Breast epithelium (tissue), 4 donors: ENCODE data around the gene MGAT5. TPM values are rescaled to one million over a fixed set of nuclear protein-coding genes. Genes with fewer than 3 reads are reported as not detected.

ENCODE experiments used
- DNase-seq, 2 donors: peaks; one replicate each; pipeline ENCODE4 v3.0.0-alpha.2; 2019; ENCODE audit warnings: low spot score in 2 of 2
- H3K27ac ChIP-seq, 2 donors: fragments of 200-600 bp; sonication (generic) in 1 of 2; one replicate each; pipeline ENCODE4 v1.5.1; 2016 to 2019; ENCODE audit warnings: mild to moderate bottlenecking in 1 of 2
- H3K27me3 ChIP-seq, 2 donors: fragments of 200-600 bp; sonication (generic) in 1 of 2; one replicate each; pipeline versions ENCODE4 v1.5.1 to v1.6.0; 2017 to 2019; ENCODE audit warnings: control low read depth in 1 of 2, mild to moderate bottlenecking in 1 of 2
- H3K36me3 ChIP-seq: fragments of 200-600 bp; one replicate; pipeline ENCODE4 v1.5.1; 2019
- H3K4me1 ChIP-seq, 2 donors: fragments of 200-600 bp; sonication (generic); one replicate each; pipeline ENCODE4 v1.5.1; 2016 to 2019; ENCODE audit warnings: control low read depth in 1 of 2
- H3K4me3 ChIP-seq, 3 donors: fragments of 200-600 bp; sonication (generic); 1 replicate in 2 of 3; 2 replicates in 1 of 3; pipeline ENCODE4 v1.5.1; 2016 to 2019; ENCODE audit warnings: mild to moderate bottlenecking in 3 of 3, moderate library complexity in 2 of 3
- H3K9me3 ChIP-seq, 2 donors: fragments of 200-600 bp; sonication (generic) in 1 of 2; one replicate each; pipeline ENCODE4 v1.5.1; 2016 to 2019; ENCODE audit warnings: control low read depth in 1 of 2
- CTCF ChIP-seq, 3 donors: fragments of 450-650 bp; IDR thresholded peaks; one replicate each; pipeline ENCODE4 v1.5.1; 2016 to 2017; ENCODE audit warnings: antibody characterized with exemption in 3 of 3, mild to moderate bottlenecking in 3 of 3, moderate library complexity in 3 of 3
- POLR2A ChIP-seq: fragments of 450-650 bp; IDR thresholded peaks from one replicate; pipeline ENCODE4 v1.6.1; 2016; ENCODE audit warnings: antibody characterized with exemption, mild to moderate bottlenecking, moderate library complexity
- POLR2AphosphoS5 ChIP-seq, 3 donors: sonication (generic); formaldehyde crosslinking; IDR thresholded peaks; one replicate each; pipeline ENCODE4 v1.6.1; 2017; ENCODE audit warnings: antibody characterized with exemption in 3 of 3
- intact Hi-C: fragments of 100-400 bp; cut with DNase I; formaldehyde crosslinking; loops from one replicate; pipeline ENCODE4 v1.15.1; 2023; ENCODE audit warnings: low total_unique reads
- total RNA-seq, 3 donors: library from RNA; depleted of rRNA; stranded (reverse); fragments of >200 nt; gene quantifications; one replicate each; pipeline ENCODE4 v1.1.0, GENCODE V29; 2016

The MGAT5 gene
- total RNA-seq, 3 donors from 2014 or later = 30.5 to 42.6 (median 34.4) TPM

GRCh38 chr2:134500211-134500935 lies 246.5 kb downstream of the MGAT5 start:
- H3K36me3 ChIP-seq = no peaks in the 10 kb centered on the region
- TF ChIP-seq POLR2A (no peak), CTCF (IDR thresholded peaks at IDR 0.05) (no peak), POLR2AphosphoS5 (IDR thresholded peaks at IDR 0.05) (no peak)
- DNase-seq = no peak

GRCh38 chr2:134501476-134502091 lies 247.7 kb downstream of the MGAT5 start:
- no peak for DNase-seq
- H3K4me1 ChIP-seq = no peaks in the 10 kb centered on the region
- H3K36me3 ChIP-seq = no peaks in the 10 kb centered on the region
- H3K27ac ChIP-seq = no peak overlapping the region
- H3K4me3 ChIP-seq = no peak overlapping the region
- H3K9me3 ChIP-seq = no peaks in the 10 kb centered on the region
- no peak for TF ChIP-seq POLR2A
- no peak for TF ChIP-seq POLR2AphosphoS5 (IDR thresholded peaks at IDR 0.05)
- no peak for TF ChIP-seq CTCF (IDR thresholded peaks at IDR 0.05)
- H3K27me3 ChIP-seq = no peaks in the 10 kb centered on the region
- intact Hi-C loops = no loop called here

More at GRCh38 chr2:134500211-134500935, 246.5 kb downstream of the MGAT5 start:
- H3K4me1 ChIP-seq = no peaks in the 10 kb centered on the region
- no peak overlapping the region for H3K4me3 ChIP-seq
- no peak overlapping the region for H3K27ac ChIP-seq
- H3K27me3 ChIP-seq = no peaks in the 10 kb centered on the region
- intact Hi-C loops = no loop called here
- H3K9me3 ChIP-seq = no peaks in the 10 kb centered on the region

GRCh38 chr2:134502104-134502503 lies 248.2 kb downstream of the MGAT5 start:
- Histone ChIP-seq H3K36me3 (no peaks in the 10 kb centered on the region), H3K27me3 (no peaks in the 10 kb centered on the region), H3K4me1 (no peaks in the 10 kb centered on the region), H3K4me3 (no peak overlapping the region), H3K9me3 (no peaks in the 10 kb centered on the region), H3K27ac (no peak overlapping the region)
- TF ChIP-seq POLR2A (no peak), POLR2AphosphoS5 (IDR thresholded peaks at IDR 0.05) (no peak), CTCF (IDR thresholded peaks at IDR 0.05) (no peak)
- intact Hi-C loops = no loop called here
- DNase-seq = no peak
